Peyer's patch (tissue), 4 donors: ENCODE data around the gene NFIX.

Experiments used
- CTCF ChIP-seq, 6 experiments: fragments of 450-650 bp in 4 of 6; fragments of 200-600 bp in 2 of 6; sonication (generic) in 1 of 6; IDR thresholded peaks; one replicate each; pipeline ENCODE4 v1.5.1; 2017 to 2019; ENCODE audit warnings: antibody characterized with exemption in 6 of 6, mild to moderate bottlenecking in 3 of 6, moderate library complexity in 1 of 6
- POLR2A ChIP-seq, 2 donors: fragments of 450-650 bp; IDR thresholded peaks; one replicate each; pipeline ENCODE4 v1.5.1; 2017; ENCODE audit warnings: antibody characterized with exemption in 2 of 2, mild to moderate bottlenecking in 2 of 2, moderate library complexity in 2 of 2

DNA sequence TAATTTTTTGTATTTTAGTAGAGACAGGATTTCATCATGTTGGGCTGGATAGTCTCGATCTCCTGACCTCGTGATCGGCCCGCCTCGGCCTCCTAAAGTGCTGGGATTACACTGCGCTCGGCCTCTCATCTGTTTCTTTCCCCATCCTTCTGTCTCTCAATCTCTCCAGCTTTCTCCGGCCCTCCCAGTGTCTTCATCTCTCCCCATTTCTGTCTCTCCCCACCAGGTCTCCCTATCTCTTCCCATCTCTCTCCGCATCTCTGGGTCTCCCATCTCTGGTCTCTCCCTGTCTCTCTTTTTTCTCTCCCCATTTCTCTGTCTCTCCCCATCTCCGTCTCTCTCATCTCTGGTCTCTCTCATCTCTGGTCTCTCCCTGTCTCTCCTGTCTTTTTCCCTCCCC lies 12.2 kb upstream of the NFIX start:
- TF ChIP-seq CTCF (IDR thresholded peaks at IDR 0.05), result no peak
- TF ChIP-seq POLR2A (IDR thresholded peaks at IDR 0.05), result no peak
